ENCODE results near the gene SDF2L1.

Gene SDF2L1

DNA sequence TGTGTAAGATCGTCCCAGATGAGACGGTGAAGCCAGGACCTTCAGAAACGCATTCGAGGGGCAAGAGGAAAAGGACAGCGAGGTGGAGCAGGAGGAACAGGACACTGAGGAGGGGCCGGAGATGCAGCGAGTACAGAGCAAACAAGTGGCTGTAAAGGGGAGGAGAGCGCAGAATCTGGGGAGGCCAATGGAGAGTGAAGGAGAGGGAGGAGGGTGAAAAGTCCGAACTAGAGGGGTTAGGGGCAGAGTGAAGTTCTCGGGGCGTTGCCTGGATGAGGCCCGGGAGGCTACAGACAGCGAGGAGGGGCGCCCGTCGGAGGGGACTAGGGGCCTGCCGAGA, 14.9 kb downstream of the SDF2L1 start:
- no peaks in the 10 kb centered on the region for H3K27me3 ChIP-seq (ENCODE audit: insufficient read depth, low read length)
- H3K79me2 ChIP-seq (ENCODE audit: control insufficient read depth, insufficient read depth, low read length, poor library complexity) = peaks cover 8% of the 10 kb centered on the region
- peak overlapping the region; percentile 72 for H3K4me2 ChIP-seq (ENCODE audit: low read length)
- peak overlapping the region; percentile 23 for H4K8ac ChIP-seq (ENCODE audit: low read depth, low read length)
- no peak overlapping the region for H3K14ac ChIP-seq (ENCODE audit: low read length)
- no peak overlapping the region for H2AK5ac ChIP-seq (ENCODE audit: low read length)
- peaks cover 2% of the 10 kb centered on the region for H3K9me3 ChIP-seq (ENCODE audit: insufficient read depth, low read depth, low read length)
- peak overlapping the region; percentile 14 for H2BK12ac ChIP-seq (ENCODE audit: low read length)
- no peak overlapping the region for H3K23ac ChIP-seq (ENCODE audit: low read length)
- peak overlapping the region; percentile 68 for H3K4me3 ChIP-seq (ENCODE audit: low read depth, low read length)
- DNase-seq = no peak
- H3K36me3 ChIP-seq (ENCODE audit: control insufficient read depth in 1 of 2, insufficient read depth in 2 of 2, low read length in 2 of 2) = peaks cover 9 to 14% of the 10 kb centered on the region in 2 experiments
- H3K9ac ChIP-seq (ENCODE audit: low read length) = no peak overlapping the region
- H3K27ac ChIP-seq (ENCODE audit: low read depth, low read length) = peak overlapping the region; percentile 68
- H2BK120ac ChIP-seq (ENCODE audit: insufficient read depth, low read length, poor library complexity) = peak overlapping the region; percentile 1
- peak overlapping the region; percentile 81 for H4K91ac ChIP-seq (ENCODE audit: low read depth, low read length)
- no CpG with 5 or more reads among the region's 17 CpGs for WGBS (ENCODE audit: extremely low coverage, insufficient coverage, insufficient read length)
- no peak overlapping the region for H2AFZ ChIP-seq (ENCODE audit: insufficient read depth, low read length, poor library complexity)
- no peak overlapping the region for H4K12ac ChIP-seq (ENCODE audit: low read depth, low read length)
- peak overlapping the region; percentile 0 for H2BK5ac ChIP-seq (ENCODE audit: low read depth, low read length, poor library complexity)
- peaks cover 23% of the 10 kb centered on the region for H3K79me1 ChIP-seq (ENCODE audit: low read length)
- no peak overlapping the region for H3K4ac ChIP-seq (ENCODE audit: low read depth, low read length)
- peaks cover 25 to 31% of the 10 kb centered on the region in 2 experiments for H3K4me1 ChIP-seq (ENCODE audit: control insufficient read depth in 1 of 2, insufficient read depth in 2 of 2, low read length in 2 of 2)
- H3K18ac ChIP-seq (ENCODE audit: low read length) = no peak overlapping the region

DNA sequence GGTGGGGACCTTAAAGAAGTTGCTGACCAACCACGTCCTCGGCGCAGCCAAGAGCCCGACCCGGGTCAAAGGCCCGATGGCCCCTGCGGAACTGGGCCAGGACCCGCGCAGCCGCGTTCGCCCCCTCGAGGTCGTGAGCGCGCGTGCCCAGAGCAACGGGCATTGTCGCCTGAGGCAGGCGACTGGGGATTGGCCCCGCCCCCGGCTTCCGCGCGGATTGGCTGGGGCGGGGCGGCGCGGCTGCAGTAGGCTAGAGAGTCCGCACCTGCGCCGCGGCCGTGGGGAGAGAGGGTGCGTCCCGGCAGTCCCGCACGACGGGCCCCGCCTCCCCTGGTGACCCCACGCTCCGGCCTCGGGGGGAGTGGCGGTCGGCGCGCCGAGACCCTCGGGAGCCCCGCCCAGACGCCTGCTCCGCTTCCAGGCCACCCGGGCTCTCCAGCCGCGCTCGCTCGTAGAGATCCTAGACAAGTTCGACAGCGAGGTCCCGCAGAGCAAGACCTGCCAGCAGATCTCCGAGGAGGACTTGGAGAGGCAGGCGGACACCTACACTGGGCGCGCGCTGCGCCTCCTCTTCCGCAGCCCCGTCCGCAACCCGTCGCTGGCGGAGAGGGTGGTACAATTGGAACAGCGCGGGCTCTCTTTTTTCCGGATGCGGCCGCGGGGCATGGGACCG, 15.4 kb downstream of the SDF2L1 start:
- Histone ChIP-seq H3K4ac (ENCODE audit: low read depth, low read length) (no peak overlapping the region), H4K8ac (ENCODE audit: low read depth, low read length) (peak overlapping the region; percentile 23), H3K23ac (ENCODE audit: low read length) (no peak overlapping the region), H3K18ac (ENCODE audit: low read length) (peak overlapping the region; percentile 62), H2AFZ (ENCODE audit: insufficient read depth, low read length, poor library complexity) (peak overlapping the region; percentile 91), H3K27ac (ENCODE audit: low read depth, low read length) (peak overlapping the region; percentile 77), H4K12ac (ENCODE audit: low read depth, low read length) (peak overlapping the region; percentile 76), H2BK120ac (ENCODE audit: insufficient read depth, low read length, poor library complexity) (peak overlapping the region; percentile 47), H3K79me2 (ENCODE audit: control insufficient read depth, insufficient read depth, low read length, poor library complexity) (peaks cover 4% of the 10 kb centered on the region), H3K79me1 (ENCODE audit: low read length) (peaks cover 18% of the 10 kb centered on the region), H3K36me3 (ENCODE audit: control insufficient read depth in 1 of 2, insufficient read depth in 2 of 2, low read length in 2 of 2) (peaks cover 9 to 14% of the 10 kb centered on the region in 2 experiments), H3K4me2 (ENCODE audit: low read length) (peak overlapping the region; percentile 72), H3K4me1 (ENCODE audit: control insufficient read depth in 1 of 2, insufficient read depth in 2 of 2, low read length in 2 of 2) (peaks cover 23 to 29% of the 10 kb centered on the region in 2 experiments), H3K14ac (ENCODE audit: low read length) (peak overlapping the region; percentile 92), H4K91ac (ENCODE audit: low read depth, low read length) (peak overlapping the region; percentile 81), H3K9me3 (ENCODE audit: insufficient read depth, low read depth, low read length) (peaks cover under 1% of the 10 kb centered on the region), H2BK12ac (ENCODE audit: low read length) (peak overlapping the region; percentile 14), H3K27me3 (ENCODE audit: insufficient read depth, low read length) (no peaks in the 10 kb centered on the region), H3K9ac (ENCODE audit: low read length) (peak overlapping the region; percentile 10), H3K4me3 (ENCODE audit: low read depth, low read length) (peak overlapping the region; percentile 68), H2BK5ac (ENCODE audit: low read depth, low read length, poor library complexity) (peak overlapping the region; percentile 44), H2AK5ac (ENCODE audit: low read length) (no peak overlapping the region)
- DNase-seq = peak; percentile 78 to 86
- no CpG with 5 or more reads among the region's 79 CpGs for WGBS (ENCODE audit: extremely low coverage, insufficient coverage, insufficient read length)

DNA sequence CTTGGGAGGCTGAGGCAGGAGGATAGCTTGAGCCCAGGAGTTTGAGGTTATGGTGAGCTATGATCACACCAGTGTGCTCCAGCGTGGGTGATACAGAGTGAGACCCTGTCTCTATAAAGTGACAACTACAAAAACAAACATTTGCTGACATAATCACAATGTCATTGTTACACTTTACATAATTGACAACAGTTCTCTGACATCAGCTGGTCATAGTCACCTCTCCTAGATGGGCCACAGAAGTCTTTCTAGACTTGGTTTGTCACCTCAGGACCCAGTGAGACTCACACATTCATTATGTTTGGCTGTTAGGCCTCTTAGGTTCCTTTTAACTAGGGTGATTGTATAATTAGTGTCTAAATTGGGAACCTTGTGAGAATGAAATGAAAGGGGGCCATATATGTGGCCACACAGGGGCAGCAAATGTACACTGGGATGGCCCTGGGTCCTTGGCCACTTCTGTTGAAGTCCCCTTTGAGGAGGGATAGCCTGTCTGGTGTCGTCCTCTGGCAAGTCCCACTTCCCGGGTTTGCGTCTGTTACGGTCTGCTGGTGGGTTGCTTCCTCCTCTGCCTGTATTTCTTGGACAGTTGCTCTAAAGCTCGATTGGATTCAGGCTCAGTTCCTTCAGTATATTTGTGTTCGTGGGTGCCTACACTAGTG, 17.9 kb downstream of the SDF2L1 start:
- Histone ChIP-seq H3K4me3 (ENCODE audit: low read depth, low read length) (no peak overlapping the region), H3K14ac (ENCODE audit: low read length) (no peak overlapping the region), H2AFZ (ENCODE audit: insufficient read depth, low read length, poor library complexity) (no peak overlapping the region), H3K9ac (ENCODE audit: low read length) (no peak overlapping the region), H4K12ac (ENCODE audit: low read depth, low read length) (no peak overlapping the region), H3K27me3 (ENCODE audit: insufficient read depth, low read length) (no peaks in the 10 kb centered on the region), H2AK5ac (ENCODE audit: low read length) (no peak overlapping the region), H3K23ac (ENCODE audit: low read length) (no peak overlapping the region), H3K4me1 (ENCODE audit: control insufficient read depth in 1 of 2, insufficient read depth in 2 of 2, low read length in 2 of 2) (peaks cover 12 to 15% of the 10 kb centered on the region in 2 experiments), H2BK12ac (ENCODE audit: low read length) (no peak overlapping the region), H3K79me1 (ENCODE audit: low read length) (peaks cover 14% of the 10 kb centered on the region), H2BK120ac (ENCODE audit: insufficient read depth, low read length, poor library complexity) (no peak overlapping the region), H3K36me3 (ENCODE audit: control insufficient read depth in 1 of 2, insufficient read depth in 2 of 2, low read length in 2 of 2) (no peaks in the 10 kb centered on the region), H3K79me2 (ENCODE audit: control insufficient read depth, insufficient read depth, low read length, poor library complexity) (peaks cover 2% of the 10 kb centered on the region), H4K8ac (ENCODE audit: low read depth, low read length) (no peak overlapping the region), H3K4me2 (ENCODE audit: low read length) (no peak overlapping the region), H3K27ac (ENCODE audit: low read depth, low read length) (no peak overlapping the region), H3K4ac (ENCODE audit: low read depth, low read length) (no peak overlapping the region), H3K9me3 (ENCODE audit: insufficient read depth, low read depth, low read length) (no peaks in the 10 kb centered on the region), H3K18ac (ENCODE audit: low read length) (no peak overlapping the region), H4K91ac (ENCODE audit: low read depth, low read length) (no peak overlapping the region), H2BK5ac (ENCODE audit: low read depth, low read length, poor library complexity) (no peak overlapping the region)
- no peak for DNase-seq
- WGBS (ENCODE audit: extremely low coverage, insufficient coverage, insufficient read length) = no CpG with 5 or more reads among the region's 7 CpGs

DNA sequence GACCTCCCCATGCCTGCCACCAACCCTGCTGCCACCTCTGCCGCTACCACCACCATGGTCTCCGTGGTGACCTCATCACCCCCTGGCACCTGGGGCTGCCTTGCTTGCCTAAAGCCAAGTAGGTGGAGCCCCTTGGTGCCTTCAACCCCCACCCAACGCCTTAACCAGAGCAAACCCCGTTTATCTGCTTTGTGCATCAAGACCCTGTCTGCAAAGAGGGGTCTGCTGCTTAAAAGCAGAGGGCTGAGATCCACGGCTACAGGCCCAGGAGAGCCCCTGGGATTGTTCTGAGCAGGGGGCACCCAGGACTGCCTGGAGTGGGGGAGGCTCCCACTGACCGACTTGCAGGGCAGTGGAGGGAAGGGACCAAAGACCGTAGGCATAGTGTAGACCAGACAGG, 18.8 kb downstream of the SDF2L1 start:
- Histone ChIP-seq H4K12ac (ENCODE audit: low read depth, low read length) (no peak overlapping the region), H3K27ac (ENCODE audit: low read depth, low read length) (no peak overlapping the region), H3K14ac (ENCODE audit: low read length) (no peak overlapping the region), H4K91ac (ENCODE audit: low read depth, low read length) (no peak overlapping the region), H3K4me2 (ENCODE audit: low read length) (no peak overlapping the region), H3K27me3 (ENCODE audit: insufficient read depth, low read length) (no peaks in the 10 kb centered on the region), H3K4me1 (ENCODE audit: control insufficient read depth in 1 of 2, insufficient read depth in 2 of 2, low read length in 2 of 2) (peaks cover 12 to 17% of the 10 kb centered on the region in 2 experiments), H3K36me3 (ENCODE audit: control insufficient read depth in 1 of 2, insufficient read depth in 2 of 2, low read length in 2 of 2) (no peaks in the 10 kb centered on the region), H3K79me2 (ENCODE audit: control insufficient read depth, insufficient read depth, low read length, poor library complexity) (peaks cover 2% of the 10 kb centered on the region), H3K4me3 (ENCODE audit: low read depth, low read length) (no peak overlapping the region), H3K18ac (ENCODE audit: low read length) (no peak overlapping the region), H3K23ac (ENCODE audit: low read length) (no peak overlapping the region), H3K9ac (ENCODE audit: low read length) (no peak overlapping the region), H4K8ac (ENCODE audit: low read depth, low read length) (no peak overlapping the region), H2AK5ac (ENCODE audit: low read length) (no peak overlapping the region), H3K4ac (ENCODE audit: low read depth, low read length) (no peak overlapping the region), H2AFZ (ENCODE audit: insufficient read depth, low read length, poor library complexity) (no peak overlapping the region), H2BK120ac (ENCODE audit: insufficient read depth, low read length, poor library complexity) (no peak overlapping the region), H2BK12ac (ENCODE audit: low read length) (no peak overlapping the region), H3K79me1 (ENCODE audit: low read length) (peaks cover 18% of the 10 kb centered on the region), H2BK5ac (ENCODE audit: low read depth, low read length, poor library complexity) (no peak overlapping the region), H3K9me3 (ENCODE audit: insufficient read depth, low read depth, low read length) (no peaks in the 10 kb centered on the region)
- no CpG with 5 or more reads among the region's 7 CpGs for WGBS (ENCODE audit: extremely low coverage, insufficient coverage, insufficient read length)
- no peak for DNase-seq

Data from trophoblast cell (in vitro differentiated cells and primary cell).